ENCODE data around the gene TMEM170A. TPM values are rescaled to one million over a fixed set of nuclear protein-coding genes. Genes with fewer than 3 reads are reported as not detected.

Gene TMEM170A
- polyA plus RNA-seq, 1 donor (not counting 4 experiments of a cell fraction or from before 2014, with no cell fraction given) = 22.1 TPM

DNA sequence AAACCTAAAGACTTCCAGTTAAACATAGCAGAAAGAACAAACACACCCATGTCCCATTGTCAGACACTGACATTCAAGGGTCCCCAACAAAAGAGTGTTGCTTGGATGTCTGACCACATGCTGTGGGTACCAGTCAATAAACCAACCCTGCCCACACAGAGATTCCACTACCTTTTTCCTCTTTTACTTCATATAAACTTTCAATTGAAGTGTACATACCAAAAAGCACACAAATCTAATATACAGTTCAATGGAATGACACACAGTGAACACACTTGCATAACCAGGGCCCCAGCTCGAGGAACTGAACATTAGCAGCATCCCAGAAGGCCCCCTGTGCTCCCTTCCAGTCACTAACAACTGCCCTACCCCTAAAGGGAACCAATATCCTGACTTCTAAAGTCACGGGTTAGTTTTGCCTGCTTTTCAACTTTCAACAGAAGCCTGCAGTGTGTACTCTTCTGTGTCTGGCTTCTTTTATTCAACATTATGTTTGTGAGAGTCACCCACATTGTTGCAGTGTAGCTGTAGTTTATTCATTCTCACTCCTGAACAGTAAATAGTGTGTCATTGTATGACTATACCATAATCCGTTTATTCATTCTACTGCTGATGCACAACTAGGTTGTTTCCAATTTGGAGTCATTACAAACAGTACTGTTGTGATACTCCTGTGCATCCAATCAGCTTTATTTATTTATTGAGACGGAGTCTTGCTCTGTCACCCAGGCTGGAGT, 49.2 kb downstream of the TMEM170A start:
- Histone ChIP-seq H3K27me3 (ENCODE audit: control insufficient read depth, extremely low read depth, insufficient read depth, low read length) (no peaks in the 10 kb centered on the region), H2AFZ (ENCODE audit: control insufficient read depth, low read length) (no peak overlapping the region), H3K9me1 (ENCODE audit: control insufficient read depth, extremely low read depth, insufficient read depth, low read length) (no peaks in the 10 kb centered on the region), H3K36me3 (ENCODE audit: control insufficient read depth in 2 of 2, extremely low read depth in 1 of 2, insufficient read depth in 2 of 2, low read length in 2 of 2) (peaks cover 4 to 12% of the 10 kb centered on the region in 2 experiments), H3K9ac (ENCODE audit: control insufficient read depth, extremely low read depth, insufficient read depth, low read length) (no peak overlapping the region), H3K4me3 (ENCODE audit: control insufficient read depth in 2 of 3, extremely low read depth in 1 of 3, insufficient read depth in 2 of 3, low read depth in 1 of 3, low read length in 3 of 3) (no peak overlapping the region), H3K79me2 (ENCODE audit: control insufficient read depth, insufficient read depth, low read length) (peaks cover 51% of the 10 kb centered on the region), H3K4me2 (ENCODE audit: control insufficient read depth, extremely low read depth, insufficient read depth, low read depth, low read length) (no peak overlapping the region), H4K20me1 (ENCODE audit: control insufficient read depth, extremely low read depth, insufficient read depth, low read length) (no peaks in the 10 kb centered on the region), H3K4me1 (ENCODE audit: control insufficient read depth, extremely low read depth, insufficient read depth, low read length) (no peaks in the 10 kb centered on the region), H3K27ac (ENCODE audit: control insufficient read depth, insufficient read depth, low read length) (no peak overlapping the region), H3K9me3 (ENCODE audit: control insufficient read depth, low read depth, low read length) (no peaks in the 10 kb centered on the region)
- TF ChIP-seq EZH2 (IDR thresholded peaks at IDR 0.05; ENCODE audit: low read length) = no peak
- TF ChIP-seq, protein P1, sequence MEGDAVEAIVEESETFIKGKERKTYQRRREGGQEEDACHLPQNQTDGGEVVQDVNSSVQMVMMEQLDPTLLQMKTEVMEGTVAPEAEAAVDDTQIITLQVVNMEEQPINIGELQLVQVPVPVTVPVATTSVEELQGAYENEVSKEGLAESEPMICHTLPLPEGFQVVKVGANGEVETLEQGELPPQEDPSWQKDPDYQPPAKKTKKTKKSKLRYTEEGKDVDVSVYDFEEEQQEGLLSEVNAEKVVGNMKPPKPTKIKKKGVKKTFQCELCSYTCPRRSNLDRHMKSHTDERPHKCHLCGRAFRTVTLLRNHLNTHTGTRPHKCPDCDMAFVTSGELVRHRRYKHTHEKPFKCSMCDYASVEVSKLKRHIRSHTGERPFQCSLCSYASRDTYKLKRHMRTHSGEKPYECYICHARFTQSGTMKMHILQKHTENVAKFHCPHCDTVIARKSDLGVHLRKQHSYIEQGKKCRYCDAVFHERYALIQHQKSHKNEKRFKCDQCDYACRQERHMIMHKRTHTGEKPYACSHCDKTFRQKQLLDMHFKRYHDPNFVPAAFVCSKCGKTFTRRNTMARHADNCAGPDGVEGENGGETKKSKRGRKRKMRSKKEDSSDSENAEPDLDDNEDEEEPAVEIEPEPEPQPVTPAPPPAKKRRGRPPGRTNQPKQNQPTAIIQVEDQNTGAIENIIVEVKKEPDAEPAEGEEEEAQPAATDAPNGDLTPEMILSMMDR (optimal IDR thresholded peaks at IDR 0.05 in 1 of 3, IDR thresholded peaks at IDR 0.05 in 1 of 3, conservative IDR thresholded peaks at IDR 0.05 in 1 of 3; ENCODE audit: extremely low read depth in 1 of 3, insufficient read depth in 2 of 3, low read length in 3 of 3) = no peak
- DNase-seq (ENCODE audit: low read depth, low spot score) (no peak), FAIRE-seq (no peak)
- dilution Hi-C loops (cut with MboI; ENCODE audit: extremely low pct_ligation_motif_present, low sequenced_read_pairs) = no loop called here

DNA sequence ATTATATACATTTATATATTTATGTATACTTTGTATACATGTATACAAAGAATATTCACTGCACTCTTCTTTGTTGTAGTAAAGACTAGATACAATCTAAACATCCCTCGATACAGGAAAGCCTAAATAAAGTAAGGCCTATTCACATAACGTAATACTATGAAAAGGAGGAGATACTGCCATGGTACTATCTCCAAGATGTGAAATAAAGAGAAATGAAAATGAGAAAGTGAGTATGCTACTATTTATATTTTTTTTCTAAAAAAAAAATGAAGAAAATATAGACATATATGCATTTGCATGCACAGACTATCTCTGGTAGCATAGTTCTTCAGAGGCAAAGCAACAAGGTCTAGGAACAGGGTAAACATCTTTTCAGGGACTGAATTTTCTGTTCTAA, 50.5 kb downstream of the TMEM170A start:
- Histone ChIP-seq H3K9ac (ENCODE audit: control insufficient read depth, extremely low read depth, insufficient read depth, low read length) (no peak overlapping the region), H3K9me1 (ENCODE audit: control insufficient read depth, extremely low read depth, insufficient read depth, low read length) (no peaks in the 10 kb centered on the region), H3K36me3 (ENCODE audit: control insufficient read depth in 2 of 2, extremely low read depth in 1 of 2, insufficient read depth in 2 of 2, low read length in 2 of 2) (peaks cover 4 to 17% of the 10 kb centered on the region in 2 experiments), H2AFZ (ENCODE audit: control insufficient read depth, low read length) (no peak overlapping the region), H3K4me1 (ENCODE audit: control insufficient read depth, extremely low read depth, insufficient read depth, low read length) (no peaks in the 10 kb centered on the region), H3K27me3 (ENCODE audit: control insufficient read depth, extremely low read depth, insufficient read depth, low read length) (no peaks in the 10 kb centered on the region), H3K4me3 (ENCODE audit: control insufficient read depth in 2 of 3, extremely low read depth in 1 of 3, insufficient read depth in 2 of 3, low read depth in 1 of 3, low read length in 3 of 3) (no peak overlapping the region), H3K4me2 (ENCODE audit: control insufficient read depth, extremely low read depth, insufficient read depth, low read depth, low read length) (no peak overlapping the region), H3K9me3 (ENCODE audit: control insufficient read depth, low read depth, low read length) (no peaks in the 10 kb centered on the region), H3K27ac (ENCODE audit: control insufficient read depth, insufficient read depth, low read length) (no peak overlapping the region), H4K20me1 (ENCODE audit: control insufficient read depth, extremely low read depth, insufficient read depth, low read length) (no peaks in the 10 kb centered on the region), H3K79me2 (ENCODE audit: control insufficient read depth, insufficient read depth, low read length) (peaks cover 38% of the 10 kb centered on the region)
- DNase-seq (ENCODE audit: low read depth, low spot score) (no peak), FAIRE-seq (no peak)
- dilution Hi-C loops (cut with MboI; ENCODE audit: extremely low pct_ligation_motif_present, low sequenced_read_pairs) = no loop called here
- TF ChIP-seq, protein P1 (optimal IDR thresholded peaks at IDR 0.05 in 1 of 3, IDR thresholded peaks at IDR 0.05 in 1 of 3, conservative IDR thresholded peaks at IDR 0.05 in 1 of 3; ENCODE audit: extremely low read depth in 1 of 3, insufficient read depth in 2 of 3, low read length in 3 of 3) = no peak
- TF ChIP-seq EZH2 (IDR thresholded peaks at IDR 0.05; ENCODE audit: low read length) = no peak

Measured in keratinocyte (primary cell).